Peyer's patch (tissue), 4 donors: ENCODE data around the gene NACA2. TPM values are rescaled to one million over a fixed set of nuclear protein-coding genes. Genes with fewer than 3 reads are reported as not detected.

Experiments used
- DNase-seq, 3 donors: peaks; one replicate each; pipeline ENCODE4 v3.0.0-alpha.2; 2017 to 2019
- H3K27ac ChIP-seq, 4 donors: fragments of 200-600 bp; sonication (generic); one replicate each; pipeline ENCODE4 v1.5.1; 2016 to 2019
- H3K27me3 ChIP-seq, 2 donors: fragments of 200-600 bp; sonication (generic); one replicate each; pipeline ENCODE4 v1.5.1; 2019
- H3K36me3 ChIP-seq, 3 donors: fragments of 200-600 bp; sonication (generic); one replicate each; pipeline ENCODE4 v1.5.1; 2016 to 2019
- H3K4me1 ChIP-seq, 4 donors: fragments of 200-600 bp; sonication (generic); one replicate each; pipeline ENCODE4 v1.5.1; 2016 to 2019
- H3K4me3 ChIP-seq, 4 donors: fragments of 200-600 bp; sonication (generic); 1 replicate in 3 of 4; 2 replicates in 1 of 4; pipeline ENCODE4 v1.5.1; 2016 to 2019; ENCODE audit warnings: mild to moderate bottlenecking in 1 of 4
- H3K9me3 ChIP-seq, 4 donors: fragments of 200-600 bp; sonication (generic); one replicate each; pipeline ENCODE4 v1.5.1; 2016 to 2019; ENCODE audit warnings: mild to moderate bottlenecking in 1 of 4
- CTCF ChIP-seq, 6 experiments: fragments of 450-650 bp in 4 of 6; fragments of 200-600 bp in 2 of 6; sonication (generic) in 1 of 6; IDR thresholded peaks; one replicate each; pipeline ENCODE4 v1.5.1; 2017 to 2019; ENCODE audit warnings: antibody characterized with exemption in 6 of 6, mild to moderate bottlenecking in 3 of 6, moderate library complexity in 1 of 6
- POLR2A ChIP-seq, 2 donors: fragments of 450-650 bp; IDR thresholded peaks; one replicate each; pipeline ENCODE4 v1.5.1; 2017; ENCODE audit warnings: antibody characterized with exemption in 2 of 2, mild to moderate bottlenecking in 2 of 2, moderate library complexity in 2 of 2
- total RNA-seq, 4 donors: library from RNA; depleted of rRNA; stranded (reverse); fragments of >200 nt; gene quantifications; one replicate each; pipeline ENCODE4 v1.1.0, GENCODE V29; 2016

NACA2 gene
- total RNA-seq, 4 donors from 2014 or later, result not detected

- no peak for TF ChIP-seq CTCF (IDR thresholded peaks at IDR 0.05)
- TF ChIP-seq POLR2A (IDR thresholded peaks at IDR 0.05), result no peak
- Histone ChIP-seq H3K27me3 (no peaks in the 10 kb centered on the region), H3K9me3 (no peaks in the 10 kb centered on the region), H3K4me1 (no peaks in the 10 kb centered on the region), H3K27ac (no peak overlapping the region), H3K36me3 (no peaks in the 10 kb centered on the region), H3K4me3 (no peak overlapping the region)
- DNase-seq, result no peak
Observed at GRCh38 chr17:61624951-61625350, 33.9 kb upstream of the NACA2 start.

GRCh38 chr17:61621317-61621716, 30.3 kb upstream of the NACA2 start:
- no peak overlapping the region for H3K27ac ChIP-seq
- no peak overlapping the region for H3K4me3 ChIP-seq
- H3K36me3 ChIP-seq, result no peaks in the 10 kb centered on the region
- DNase-seq, result no peak
- no peaks in the 10 kb centered on the region for H3K4me1 ChIP-seq
- TF ChIP-seq CTCF (IDR thresholded peaks at IDR 0.05) (no peak), POLR2A (IDR thresholded peaks at IDR 0.05) (no peak)
- no peaks in the 10 kb centered on the region for H3K27me3 ChIP-seq
- H3K9me3 ChIP-seq, result peaks cover 0 to 6% (median 0%) of the 10 kb centered on the region in 4 donors

- H3K4me3 ChIP-seq, result no peak overlapping the region
Observed at GRCh38 chr17:61619953-61620352, 28.9 kb upstream of the NACA2 start.

GRCh38 chr17:61619493-61619892, 28.5 kb upstream of the NACA2 start:
- no peak overlapping the region for H3K4me3 ChIP-seq
- no peak for DNase-seq
- no peak overlapping the region for H3K27ac ChIP-seq
- peaks cover 0 to 6% (median 0%) of the 10 kb centered on the region in 4 donors for H3K9me3 ChIP-seq
- no peaks in the 10 kb centered on the region for H3K27me3 ChIP-seq
- H3K36me3 ChIP-seq, result no peaks in the 10 kb centered on the region
- H3K4me1 ChIP-seq, result no peaks in the 10 kb centered on the region
- TF ChIP-seq CTCF (IDR thresholded peaks at IDR 0.05) (no peak), POLR2A (IDR thresholded peaks at IDR 0.05) (no peak)

More at GRCh38 chr17:61619953-61620352, 28.9 kb upstream of the NACA2 start:
- Histone ChIP-seq H3K4me1 (no peaks in the 10 kb centered on the region), H3K9me3 (peaks cover 0 to 6% (median 0%) of the 10 kb centered on the region in 4 donors), H3K27ac (no peak overlapping the region), H3K27me3 (no peaks in the 10 kb centered on the region), H3K36me3 (no peaks in the 10 kb centered on the region)
- no peak for DNase-seq
- no peak for TF ChIP-seq CTCF (IDR thresholded peaks at IDR 0.05)
- no peak for TF ChIP-seq POLR2A (IDR thresholded peaks at IDR 0.05)

- Histone ChIP-seq H3K27me3 (no peaks in the 10 kb centered on the region), H3K9me3 (peaks cover 0 to 6% (median 0%) of the 10 kb centered on the region in 4 donors), H3K36me3 (no peaks in the 10 kb centered on the region), H3K4me3 (no peak overlapping the region), H3K27ac (no peak overlapping the region), H3K4me1 (no peaks in the 10 kb centered on the region)
- TF ChIP-seq CTCF (IDR thresholded peaks at IDR 0.05) (no peak), POLR2A (IDR thresholded peaks at IDR 0.05) (no peak)
- DNase-seq, result no peak
Observed at GRCh38 chr17:61618950-61619349, 27.9 kb upstream of the NACA2 start.

- H3K27me3 ChIP-seq, result no peaks in the 10 kb centered on the region
- DNase-seq, result no peak
- no peaks in the 10 kb centered on the region for H3K36me3 ChIP-seq
- H3K9me3 ChIP-seq, result peaks cover 0 to 6% (median 0%) of the 10 kb centered on the region in 4 donors
- H3K4me3 ChIP-seq, result no peak overlapping the region
- H3K4me1 ChIP-seq, result no peaks in the 10 kb centered on the region
- TF ChIP-seq POLR2A (IDR thresholded peaks at IDR 0.05) (no peak), CTCF (IDR thresholded peaks at IDR 0.05) (no peak)
- H3K27ac ChIP-seq, result no peak overlapping the region
Observed at GRCh38 chr17:61617330-61617729, 26.3 kb upstream of the NACA2 start.
